SK-MEL-5 (cell line): Measurements from ENCODE around the gene ACTL10. TPM values are rescaled to one million over a fixed set of nuclear protein-coding genes. Genes with fewer than 3 reads are reported as not detected.

Experiments used
- DNase-seq: peaks from one replicate; pipeline ENCODE4 v3.0.0-alpha.2; 2016; ENCODE audit warnings: low read depth, low spot score
- in situ Hi-C: cut with HindIII; loops from 2 replicates; pipeline ENCODE4 v1.10.0; 2016; ENCODE audit warnings: low sequenced_read_pairs, high pct_unique_total_duplicates, low pct_unique_long_range_greater_than_20kb
- total RNA-seq: library from RNA; depleted of rRNA; stranded (reverse); fragments of >200 nt; shearing (Covaris generic); gene quantifications from 2 replicates; pipeline ENCODE4 v1.2.3, GENCODE V29; 2014; rRNA removed

Gene ACTL10
- total RNA-seq, 1 experiment from 2014 or later = not detected

DNA sequence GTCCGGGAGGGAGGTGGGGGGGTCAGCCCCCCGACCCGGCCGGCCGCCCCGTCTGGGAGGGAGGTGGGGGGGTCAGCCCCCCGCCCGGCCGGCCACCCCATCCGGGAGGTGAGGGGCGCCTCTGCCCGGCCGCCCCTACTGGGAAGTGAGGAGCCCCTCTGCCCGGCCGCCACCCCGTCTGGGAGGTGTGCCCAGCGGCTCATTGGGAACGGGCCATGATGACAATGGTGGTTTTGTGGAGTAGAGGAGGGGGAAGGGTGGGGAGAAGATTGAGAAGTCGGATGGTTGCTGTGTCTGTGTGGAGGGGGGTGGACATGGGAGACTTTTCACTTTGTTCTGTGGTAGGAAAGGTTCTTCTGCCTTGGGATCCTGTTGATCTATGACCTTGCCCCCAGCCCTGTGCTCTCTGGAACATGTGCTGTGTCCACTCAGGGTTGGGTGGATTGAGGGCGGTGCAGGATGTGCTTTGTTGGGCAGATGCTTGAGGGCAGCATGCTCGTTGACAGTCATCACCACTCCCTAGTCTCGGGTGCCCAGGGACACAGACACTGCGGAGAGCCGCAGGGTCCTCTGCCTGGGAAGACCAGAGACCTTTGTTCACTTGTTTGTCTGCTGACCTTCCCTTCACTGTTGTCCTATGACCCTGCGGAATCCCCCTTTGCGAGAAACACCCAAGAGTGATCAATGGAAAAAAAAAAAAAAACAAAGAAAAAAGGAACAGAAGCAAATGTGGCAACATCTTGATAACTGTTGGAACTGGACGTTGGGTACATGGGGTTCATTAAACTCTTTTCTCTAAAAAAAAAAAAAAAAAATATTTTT, 35.1 kb downstream of the ACTL10 start:
- no peak for DNase-seq
- in situ Hi-C loops = no loop called here

DNA sequence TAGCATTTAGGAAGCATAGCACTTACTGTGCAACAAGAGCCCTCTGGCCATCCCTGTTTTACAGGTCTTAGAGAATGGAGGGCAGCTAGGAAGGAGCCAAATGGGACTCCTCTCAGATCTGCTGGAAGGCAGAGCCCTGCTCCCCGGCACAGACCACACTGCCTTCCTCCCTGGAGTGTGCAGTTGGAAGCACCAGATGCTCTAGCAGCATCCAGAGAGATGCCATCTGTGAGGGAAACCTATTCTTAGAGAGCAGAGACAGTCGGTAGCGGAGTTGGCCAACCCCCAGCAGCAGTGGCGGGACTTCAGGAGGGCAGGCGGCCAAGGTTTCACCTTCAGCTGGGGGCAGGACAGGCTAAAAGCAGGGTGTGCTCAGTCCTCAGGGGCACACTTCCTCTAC, 36.1 kb downstream of the ACTL10 start:
- in situ Hi-C loops = no loop called here
- no peak for DNase-seq

DNA sequence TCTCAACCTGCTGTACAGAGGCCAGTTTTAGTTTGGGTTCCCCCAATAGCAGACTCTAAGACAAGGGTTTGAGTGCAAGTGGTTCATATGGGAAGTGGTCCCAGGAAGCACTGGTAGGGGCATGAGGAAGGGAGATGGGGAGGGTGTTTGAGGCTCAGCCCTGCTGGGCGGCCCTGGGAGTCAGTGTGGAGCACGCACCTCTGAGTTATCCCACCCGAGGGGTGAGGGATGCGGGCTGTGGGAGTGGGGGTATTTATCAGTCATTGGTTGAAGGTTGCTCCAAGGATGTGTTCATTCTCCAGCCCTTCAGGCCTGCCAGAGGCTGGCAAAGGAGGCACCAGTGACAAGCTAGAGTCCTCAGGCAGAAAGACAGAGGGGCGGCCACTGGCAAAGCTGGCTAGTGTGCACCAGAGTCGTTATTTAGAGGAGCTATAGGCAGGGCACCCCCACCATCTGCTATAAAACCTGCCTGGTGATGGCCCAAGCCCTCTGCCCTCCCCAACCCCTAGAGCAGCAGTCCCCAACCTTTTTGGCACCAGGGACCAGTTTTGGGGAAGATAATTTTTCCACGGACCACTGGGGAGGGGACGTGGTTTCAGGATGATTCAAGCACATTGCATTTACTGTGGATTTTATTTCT, 36.9 kb downstream of the ACTL10 start:
- in situ Hi-C loops = no loop called here
- no peak for DNase-seq

DNA sequence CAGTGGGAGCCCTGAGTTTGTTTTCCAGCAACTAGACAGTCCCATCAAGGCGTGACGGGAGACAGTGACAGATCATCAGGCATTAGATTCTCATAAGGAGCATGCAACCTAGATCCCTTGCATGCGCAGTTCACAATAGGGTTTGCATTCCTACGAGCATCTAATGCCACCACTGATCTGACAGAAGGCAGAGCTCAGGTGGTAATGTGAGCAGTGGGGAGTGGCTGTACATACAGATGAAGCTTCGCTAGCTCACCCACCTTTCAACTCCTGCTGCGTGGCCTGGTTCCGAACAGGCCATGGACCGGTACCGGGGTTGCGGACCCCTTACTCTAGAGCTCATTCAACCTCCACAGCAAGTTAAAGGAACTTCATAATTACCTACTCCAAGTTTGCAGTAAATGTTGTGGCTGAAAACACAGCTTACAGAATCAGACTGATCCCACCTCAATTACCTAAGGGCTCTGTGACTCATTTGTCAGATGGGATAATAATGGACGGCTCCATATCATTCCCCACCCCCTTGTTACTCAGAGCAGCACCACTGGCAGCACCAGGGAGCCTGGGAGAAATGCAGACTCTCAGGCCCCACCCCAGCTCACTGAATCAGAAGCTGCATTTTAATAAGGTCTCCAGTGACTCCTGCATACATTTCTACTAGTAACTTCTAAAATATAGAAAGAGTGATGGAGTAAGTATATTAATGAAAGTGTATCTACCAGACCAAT, 37.6 kb downstream of the ACTL10 start:
- in situ Hi-C loops = no loop called here
- DNase-seq = no peak

DNA sequence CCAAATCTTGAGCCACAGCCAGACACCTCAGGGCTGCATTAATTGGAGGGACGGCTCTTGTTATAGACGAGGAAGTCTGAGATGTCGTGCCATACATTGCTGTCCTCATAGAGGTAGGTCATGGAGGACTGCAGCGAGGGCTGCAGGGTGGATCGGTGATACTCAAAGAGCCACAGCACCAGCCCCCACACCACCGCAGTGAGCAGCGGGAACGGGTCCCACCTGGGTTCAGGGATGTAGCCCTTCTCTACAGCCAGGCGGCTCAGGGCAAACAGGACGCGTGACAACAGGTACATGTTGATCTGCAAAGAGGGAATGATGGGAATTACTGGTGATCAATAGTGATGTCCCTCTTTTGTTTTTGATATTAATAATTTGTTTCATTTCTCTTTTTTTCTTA, 40.9 kb downstream of the ACTL10 start:
- DNase-seq = no peak
- in situ Hi-C loops = no loop called here

DNA sequence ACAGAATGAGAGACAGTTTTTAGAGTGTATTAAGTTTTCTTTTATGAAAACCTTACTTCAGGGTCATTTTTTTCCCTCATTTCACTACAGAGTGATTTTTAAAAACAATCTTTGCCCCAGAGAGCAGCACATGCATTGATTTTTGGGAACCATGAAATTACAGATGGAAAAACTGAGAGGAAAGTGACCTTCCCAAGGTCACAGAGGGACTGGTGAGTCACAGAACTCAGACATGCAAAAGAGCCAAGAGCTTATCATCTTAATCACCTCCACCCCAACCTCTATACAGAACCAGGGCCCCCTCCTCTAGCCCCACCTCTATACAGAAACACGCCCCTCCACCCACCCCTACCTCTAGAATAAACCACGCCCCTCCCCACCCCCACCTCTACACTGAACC, 42.7 kb downstream of the ACTL10 start:
- no peak for DNase-seq
- in situ Hi-C loops = no loop called here

DNA sequence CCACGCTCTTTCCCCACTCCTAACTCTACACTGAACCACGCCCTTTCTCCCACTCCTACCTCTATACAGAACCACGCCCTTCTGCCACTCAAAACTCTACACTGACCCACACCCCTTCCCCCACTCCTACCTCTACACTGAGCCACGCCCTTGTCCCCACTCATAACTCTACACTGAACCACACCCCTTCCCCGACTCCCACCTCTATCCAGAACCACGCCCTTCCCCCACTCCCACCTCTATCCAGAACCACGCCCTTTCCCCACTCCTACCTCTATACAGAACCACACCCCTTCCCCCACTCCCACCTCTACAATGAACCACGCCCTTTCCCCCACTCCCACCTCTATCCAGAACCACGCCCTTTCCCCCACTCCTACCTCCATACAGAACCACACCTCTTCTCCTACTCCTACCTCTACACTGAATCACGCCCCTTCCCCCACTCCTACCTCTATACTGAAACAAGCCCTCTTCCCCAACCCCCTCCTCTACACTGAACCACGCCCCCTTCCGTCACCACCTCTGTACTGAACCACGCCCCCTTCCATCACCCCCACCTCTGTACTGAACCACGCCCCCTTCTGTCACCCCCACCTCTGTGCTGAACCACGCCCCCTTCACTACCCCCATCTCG, 43.3 kb downstream of the ACTL10 start:
- DNase-seq = no peak
- in situ Hi-C loops = no loop called here

DNA sequence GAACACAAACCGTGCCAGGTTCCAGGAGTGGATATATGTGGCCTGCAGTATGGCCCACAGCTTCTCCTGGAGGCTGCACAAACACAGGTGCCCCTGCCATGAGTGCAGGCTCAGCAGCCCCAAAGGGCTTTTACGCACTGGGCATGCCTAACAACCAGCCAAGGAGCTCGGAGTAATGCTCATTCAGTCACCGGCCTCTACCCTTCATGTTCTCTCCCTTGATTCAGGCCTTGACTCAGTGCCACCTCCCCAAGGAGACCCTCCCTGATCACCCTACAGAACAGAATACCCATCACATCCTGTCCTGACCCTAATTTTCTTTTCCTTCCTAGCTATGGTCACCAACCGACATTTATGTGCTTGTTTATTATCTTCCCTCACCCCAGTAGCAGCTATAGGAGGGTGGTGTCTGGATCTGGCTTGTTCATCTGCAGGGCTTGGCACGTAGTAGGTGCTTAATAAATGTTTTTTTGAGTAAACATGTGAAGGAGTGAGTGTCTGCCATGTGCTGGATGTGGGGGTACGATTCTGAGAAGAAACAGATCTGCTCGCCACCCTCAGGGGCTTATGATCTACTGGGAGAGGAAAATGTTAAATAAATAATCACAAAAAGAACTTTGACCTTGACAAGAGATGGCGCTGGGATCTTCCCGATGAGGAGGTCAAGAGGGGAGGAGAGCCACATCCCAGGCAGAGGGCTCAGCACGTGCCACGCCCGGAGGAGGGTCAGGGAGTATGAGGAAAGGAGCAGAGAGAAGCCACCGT, 44.1 kb downstream of the ACTL10 start:
- DNase-seq = no peak
- in situ Hi-C loops = no loop called here

DNA sequence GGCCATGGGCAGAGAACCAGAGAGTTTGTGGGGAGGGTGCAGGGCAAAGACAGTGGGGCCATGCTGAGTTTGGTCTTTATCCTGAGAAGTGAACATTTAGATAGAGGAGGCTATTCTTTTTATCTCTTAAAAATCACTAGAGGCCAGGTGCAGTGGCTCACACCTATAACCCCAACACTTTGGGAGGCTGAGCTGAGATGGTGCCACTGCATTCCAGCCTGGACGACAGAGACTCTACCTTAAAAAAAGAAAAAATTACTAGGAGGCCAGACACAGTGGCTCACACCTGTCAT, 44.6 kb downstream of the ACTL10 start:
- in situ Hi-C loops = no loop called here
- no peak for DNase-seq

DNA sequence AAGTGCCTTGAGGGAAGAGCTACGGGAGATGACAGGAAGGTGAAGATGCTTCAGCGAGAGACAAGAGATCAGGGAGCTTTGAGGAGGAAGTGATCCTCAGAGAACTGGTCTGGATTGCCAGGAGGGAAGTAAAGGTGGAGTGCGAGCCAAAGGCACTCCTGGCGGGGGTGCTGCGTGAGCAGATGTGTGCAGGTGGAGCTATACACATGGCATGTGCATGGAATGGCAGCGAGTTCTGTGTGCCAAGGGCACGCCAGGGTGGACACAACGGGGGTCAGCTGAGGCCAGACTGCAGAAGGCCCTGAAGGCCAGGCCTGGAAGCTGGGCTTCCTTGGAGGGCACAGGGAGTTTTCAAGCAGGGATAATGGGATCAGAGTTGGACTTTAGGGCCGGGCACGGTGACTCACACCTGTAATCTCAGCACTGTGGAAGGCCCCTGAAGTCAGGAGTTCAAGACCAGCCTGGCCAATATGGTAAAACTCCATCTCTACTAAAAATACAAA, 47.2 kb downstream of the ACTL10 start:
- in situ Hi-C loops = no loop called here
- DNase-seq = no peak

DNA sequence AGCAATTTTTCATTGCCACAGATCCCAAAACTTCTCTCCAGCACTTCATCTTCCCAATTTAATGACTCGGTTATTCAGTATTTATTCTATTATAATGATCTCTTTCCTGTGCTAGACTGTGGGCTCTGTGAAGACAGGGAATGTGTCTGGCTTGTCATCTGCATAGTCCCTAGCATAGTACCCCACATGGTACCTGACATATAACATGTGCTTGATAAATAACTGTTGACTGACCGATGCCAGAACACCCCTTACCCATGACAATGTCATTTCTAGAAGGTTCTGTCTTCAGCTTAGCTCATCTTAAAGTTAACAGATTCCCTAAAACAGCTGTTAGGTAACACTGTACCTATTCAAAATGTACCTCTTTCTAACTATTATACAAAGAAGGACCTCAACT, 49.8 kb downstream of the ACTL10 start:
- no peak for DNase-seq
- in situ Hi-C loops = no loop called here

Other genes with a start within 250 kb of the ACTL10 start
- gene SNTA1, start 223.2 kb upstream of the ACTL10 start, total RNA-seq = 34.4 and 35.5 TPM in 2 replicates
- gene CBFA2T2, start 176.8 kb upstream of the ACTL10 start, total RNA-seq = 6.0 and 6.3 TPM in 2 replicates
- not detected in 2 replicates for gene C20orf144, start 4.6 kb upstream of the ACTL10 start, total RNA-seq
- gene NECAB3, start 7.5 kb downstream of the ACTL10 start, total RNA-seq = 63.1 and 78.9 TPM in 2 replicates
- 16.7 and 18.9 TPM in 2 replicates for gene E2F1, start 19.4 kb downstream of the ACTL10 start, total RNA-seq
- 10.0 and 11.5 TPM in 2 replicates for gene PXMP4, start 53.4 kb downstream of the ACTL10 start, total RNA-seq
- 1.6 and 1.7 TPM in 2 replicates for gene ZNF341, start 65.1 kb downstream of the ACTL10 start, total RNA-seq
- 28.4 and 34.3 TPM in 2 replicates for gene CHMP4B, start 144.4 kb downstream of the ACTL10 start, total RNA-seq